SK-N-SH (cell line): ENCODE measurements around the gene GGCX.

Experiments
- EP300 ChIP-seq, 2 experiments: IDR thresholded peaks; 2 replicates each; pipeline versions ENCODE4 v1.4.0 to v1.6.1; 2012; ENCODE audit warnings: borderline replicate concordance in 1 of 2, low read depth in 1 of 2, low read length in 1 of 2
- EZH2phosphoT487 ChIP-seq: fragments of 200-600 bp; sonication (generic); IDR thresholded peaks from 2 replicates; pipeline ENCODE4 v1.6.1; 2017; ENCODE audit warnings: low read depth, mixed run types, mild to moderate bottlenecking, antibody characterized with exemption, moderate library complexity, borderline replicate concordance
- FOXM1 ChIP-seq: IDR thresholded peaks from 2 replicates; pipeline ENCODE4 v1.4.0; 2012; ENCODE audit warnings: low read depth, mild to moderate bottlenecking
- GABPA ChIP-seq: IDR thresholded peaks from 2 replicates; pipeline ENCODE4 v1.4.0; 2012; ENCODE audit warnings: low read depth, mild to moderate bottlenecking
- JUND ChIP-seq: IDR thresholded peaks from 2 replicates; pipeline ENCODE4 v1.4.0; 2012
- MEF2A ChIP-seq: IDR thresholded peaks from 2 replicates; pipeline ENCODE4 v1.4.0; 2012; ENCODE audit warnings: low read depth, borderline replicate concordance
- POLR2AphosphoS5 ChIP-seq: IDR thresholded peaks from 2 replicates; pipeline ENCODE4 v1.6.1; 2012; ENCODE audit warnings: low read depth, low read length
- RAD21 ChIP-seq: IDR thresholded peaks from 2 replicates; pipeline ENCODE4 v1.6.1; 2012; ENCODE audit warnings: mild to moderate bottlenecking, low read length
- RFX5 ChIP-seq: IDR thresholded peaks from 2 replicates; pipeline ENCODE4 v1.6.1; 2012; ENCODE audit warnings: mild to moderate bottlenecking, improper control_type of control experiment, low read length
- SMC3 ChIP-seq: IDR thresholded peaks from 2 replicates; pipeline ENCODE4 v1.6.1; 2012; ENCODE audit warnings: low read depth, low read length, improper control_type of control experiment
- YY1 ChIP-seq: IDR thresholded peaks from 2 replicates; pipeline ENCODE4 v1.4.0; 2012; ENCODE audit warnings: low read depth, mild to moderate bottlenecking
- TF ChIP-seq, protein P1 (sequence below): fragments of 200-600 bp; sonication (generic); IDR thresholded peaks from 2 replicates; pipeline ENCODE4 v1.6.1; 2017; ENCODE audit warnings: antibody characterized with exemption, mild to moderate bottlenecking, moderate library complexity
- TF ChIP-seq, protein P2 (sequence below): fragments of 150-350 bp; IDR thresholded peaks from 2 replicates; pipeline ENCODE4 v1.6.1; 2017; ENCODE audit warnings: antibody characterized with exemption, low read length, low read depth, borderline replicate concordance

DNA sequence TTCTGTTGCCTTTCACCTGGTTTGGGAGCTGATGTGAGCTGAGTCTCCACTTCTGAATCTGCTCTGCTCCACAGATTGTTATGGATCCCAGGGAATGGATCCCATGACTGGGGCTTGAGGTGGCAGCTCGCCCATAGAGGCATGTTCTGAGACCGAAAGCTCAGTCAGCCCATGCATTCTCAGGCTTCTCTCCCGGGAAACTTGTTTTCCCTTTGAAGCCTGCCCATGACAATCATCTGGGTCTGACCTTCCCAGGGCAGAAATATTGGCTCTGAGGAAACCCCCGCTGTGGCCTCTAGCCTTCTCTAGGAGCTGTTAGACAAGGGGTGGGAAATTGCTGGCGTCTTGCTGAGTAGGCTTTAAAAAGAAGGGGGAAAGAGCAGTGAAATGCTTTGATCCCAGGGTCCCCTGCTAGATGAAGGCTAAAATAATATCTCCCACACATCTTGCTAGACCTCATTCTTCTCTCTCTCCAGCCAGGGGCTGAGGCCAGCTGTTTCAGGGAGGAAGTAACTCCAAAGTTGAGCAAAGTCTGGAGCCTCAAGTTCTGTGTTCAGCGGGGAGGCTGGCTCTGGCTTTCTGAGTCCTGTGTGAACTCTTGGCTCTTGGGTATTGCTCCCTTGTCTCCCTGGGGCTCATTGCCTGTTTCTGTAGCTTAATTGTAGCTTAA lies 18.1 kb upstream of the GGCX start:
- TF ChIP-seq, protein P1, sequence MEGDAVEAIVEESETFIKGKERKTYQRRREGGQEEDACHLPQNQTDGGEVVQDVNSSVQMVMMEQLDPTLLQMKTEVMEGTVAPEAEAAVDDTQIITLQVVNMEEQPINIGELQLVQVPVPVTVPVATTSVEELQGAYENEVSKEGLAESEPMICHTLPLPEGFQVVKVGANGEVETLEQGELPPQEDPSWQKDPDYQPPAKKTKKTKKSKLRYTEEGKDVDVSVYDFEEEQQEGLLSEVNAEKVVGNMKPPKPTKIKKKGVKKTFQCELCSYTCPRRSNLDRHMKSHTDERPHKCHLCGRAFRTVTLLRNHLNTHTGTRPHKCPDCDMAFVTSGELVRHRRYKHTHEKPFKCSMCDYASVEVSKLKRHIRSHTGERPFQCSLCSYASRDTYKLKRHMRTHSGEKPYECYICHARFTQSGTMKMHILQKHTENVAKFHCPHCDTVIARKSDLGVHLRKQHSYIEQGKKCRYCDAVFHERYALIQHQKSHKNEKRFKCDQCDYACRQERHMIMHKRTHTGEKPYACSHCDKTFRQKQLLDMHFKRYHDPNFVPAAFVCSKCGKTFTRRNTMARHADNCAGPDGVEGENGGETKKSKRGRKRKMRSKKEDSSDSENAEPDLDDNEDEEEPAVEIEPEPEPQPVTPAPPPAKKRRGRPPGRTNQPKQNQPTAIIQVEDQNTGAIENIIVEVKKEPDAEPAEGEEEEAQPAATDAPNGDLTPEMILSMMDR: no peak
- no peak for TF ChIP-seq RAD21
- no peak for TF ChIP-seq POLR2AphosphoS5
- no peak for TF ChIP-seq EZH2phosphoT487
- TF ChIP-seq YY1: no peak
- no peak for TF ChIP-seq FOXM1
- TF ChIP-seq EP300 (IDR thresholded peaks at IDR 0.05; ENCODE audit: borderline replicate concordance in 1 of 2, low read depth in 1 of 2, low read length in 1 of 2): no peak
- TF ChIP-seq, protein P2, sequence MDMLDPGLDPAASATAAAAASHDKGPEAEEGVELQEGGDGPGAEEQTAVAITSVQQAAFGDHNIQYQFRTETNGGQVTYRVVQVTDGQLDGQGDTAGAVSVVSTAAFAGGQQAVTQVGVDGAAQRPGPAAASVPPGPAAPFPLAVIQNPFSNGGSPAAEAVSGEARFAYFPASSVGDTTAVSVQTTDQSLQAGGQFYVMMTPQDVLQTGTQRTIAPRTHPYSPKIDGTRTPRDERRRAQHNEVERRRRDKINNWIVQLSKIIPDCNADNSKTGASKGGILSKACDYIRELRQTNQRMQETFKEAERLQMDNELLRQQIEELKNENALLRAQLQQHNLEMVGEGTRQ: no peak
- no peak for TF ChIP-seq MEF2A
- TF ChIP-seq GABPA: no peak
- no peak for TF ChIP-seq JUND
- TF ChIP-seq SMC3: no peak
- no peak for TF ChIP-seq RFX5
